PFSK-1 (cell line): ENCODE results near the gene PXDN.

Experiments
- FOXP2 ChIP-seq: optimal IDR thresholded peaks from 2 replicates; pipeline ENCODE3; 2011; ENCODE audit warnings: borderline replicate concordance, control low read depth, inconsistent platforms; ENCODE audit not compliant: insufficient read depth; ENCODE audit errors: extremely low read length, extremely low read depth
- POLR2AphosphoS5 ChIP-seq: IDR thresholded peaks from 2 replicates; pipeline ENCODE4 v1.6.1; 2012; ENCODE audit warnings: low read depth, mild to moderate bottlenecking, control low read depth, low read length, moderate library complexity
- SIN3A ChIP-seq: IDR thresholded peaks from 2 replicates; pipeline ENCODE4 v1.6.1; 2012; ENCODE audit warnings: mild to moderate bottlenecking, low read length, moderate library complexity, borderline replicate concordance; ENCODE audit not compliant: insufficient read depth
- TAF1 ChIP-seq: IDR thresholded peaks from 2 replicates; pipeline ENCODE4 v1.6.1; 2012; ENCODE audit warnings: low read length, control low read depth, borderline replicate concordance; ENCODE audit not compliant: insufficient read depth
- TF ChIP-seq, protein P1 (sequence below), 2 experiments: IDR thresholded peaks; 2 replicates each; pipeline versions ENCODE4 v1.6.1 to v1.8.0; 2011 to 2012; ENCODE audit warnings: low read depth in 2 of 2, low read length in 2 of 2, control low read depth in 1 of 2, inconsistent platforms in 1 of 2, mild to moderate bottlenecking in 1 of 2, moderate library complexity in 1 of 2; ENCODE audit not compliant: insufficient read depth in 1 of 2

Gene PXDN

GRCh38 chr2:1590596-1591460, 153.5 kb downstream of the PXDN start:
- TF ChIP-seq TAF1 (peak; percentile 20; the same call in 1 of the 2 replicates), SIN3A (no peak), FOXP2 (no peak), POLR2AphosphoS5 (no peak)
- TF ChIP-seq, protein P1, sequence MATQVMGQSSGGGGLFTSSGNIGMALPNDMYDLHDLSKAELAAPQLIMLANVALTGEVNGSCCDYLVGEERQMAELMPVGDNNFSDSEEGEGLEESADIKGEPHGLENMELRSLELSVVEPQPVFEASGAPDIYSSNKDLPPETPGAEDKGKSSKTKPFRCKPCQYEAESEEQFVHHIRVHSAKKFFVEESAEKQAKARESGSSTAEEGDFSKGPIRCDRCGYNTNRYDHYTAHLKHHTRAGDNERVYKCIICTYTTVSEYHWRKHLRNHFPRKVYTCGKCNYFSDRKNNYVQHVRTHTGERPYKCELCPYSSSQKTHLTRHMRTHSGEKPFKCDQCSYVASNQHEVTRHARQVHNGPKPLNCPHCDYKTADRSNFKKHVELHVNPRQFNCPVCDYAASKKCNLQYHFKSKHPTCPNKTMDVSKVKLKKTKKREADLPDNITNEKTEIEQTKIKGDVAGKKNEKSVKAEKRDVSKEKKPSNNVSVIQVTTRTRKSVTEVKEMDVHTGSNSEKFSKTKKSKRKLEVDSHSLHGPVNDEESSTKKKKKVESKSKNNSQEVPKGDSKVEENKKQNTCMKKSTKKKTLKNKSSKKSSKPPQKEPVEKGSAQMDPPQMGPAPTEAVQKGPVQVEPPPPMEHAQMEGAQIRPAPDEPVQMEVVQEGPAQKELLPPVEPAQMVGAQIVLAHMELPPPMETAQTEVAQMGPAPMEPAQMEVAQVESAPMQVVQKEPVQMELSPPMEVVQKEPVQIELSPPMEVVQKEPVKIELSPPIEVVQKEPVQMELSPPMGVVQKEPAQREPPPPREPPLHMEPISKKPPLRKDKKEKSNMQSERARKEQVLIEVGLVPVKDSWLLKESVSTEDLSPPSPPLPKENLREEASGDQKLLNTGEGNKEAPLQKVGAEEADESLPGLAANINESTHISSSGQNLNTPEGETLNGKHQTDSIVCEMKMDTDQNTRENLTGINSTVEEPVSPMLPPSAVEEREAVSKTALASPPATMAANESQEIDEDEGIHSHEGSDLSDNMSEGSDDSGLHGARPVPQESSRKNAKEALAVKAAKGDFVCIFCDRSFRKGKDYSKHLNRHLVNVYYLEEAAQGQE (IDR thresholded peaks at IDR 0.05; ENCODE audit: insufficient read depth in 1 of 2, low read depth in 2 of 2, low read length in 2 of 2) = no peak; a peak in 1 of 4 replicates

DNA sequence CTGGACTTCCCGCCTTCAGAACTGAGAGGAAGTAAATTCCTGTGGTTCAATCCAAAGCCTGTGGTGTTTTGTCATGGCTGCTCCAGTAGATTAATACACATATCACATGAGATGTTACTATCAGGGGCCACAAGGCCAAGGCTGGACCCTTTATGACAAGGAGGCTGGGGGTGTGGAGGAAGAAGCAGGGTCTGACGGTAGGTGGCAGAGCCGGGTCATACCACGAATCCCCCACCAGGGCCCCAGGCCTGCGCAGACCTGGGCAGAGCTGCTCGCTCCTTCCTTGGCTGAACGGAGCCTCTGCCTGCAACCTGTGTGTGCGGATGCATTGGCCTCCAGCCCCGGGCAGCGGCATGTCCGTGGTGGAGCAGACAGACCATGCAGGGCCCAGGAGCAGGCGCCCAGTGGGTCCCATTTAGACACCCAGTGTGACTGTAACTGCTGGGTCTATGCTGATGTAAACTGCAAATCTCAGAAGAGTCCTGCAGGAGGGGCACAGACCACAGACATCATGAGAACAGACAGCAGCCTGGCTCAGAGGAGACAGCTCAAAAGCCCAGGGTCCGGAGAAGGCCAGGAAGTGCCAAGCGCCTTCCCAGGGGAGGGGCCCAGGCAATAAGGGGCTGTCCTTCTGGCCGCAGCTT, 155.2 kb downstream of the PXDN start:
- no peak for TF ChIP-seq POLR2AphosphoS5

DNA sequence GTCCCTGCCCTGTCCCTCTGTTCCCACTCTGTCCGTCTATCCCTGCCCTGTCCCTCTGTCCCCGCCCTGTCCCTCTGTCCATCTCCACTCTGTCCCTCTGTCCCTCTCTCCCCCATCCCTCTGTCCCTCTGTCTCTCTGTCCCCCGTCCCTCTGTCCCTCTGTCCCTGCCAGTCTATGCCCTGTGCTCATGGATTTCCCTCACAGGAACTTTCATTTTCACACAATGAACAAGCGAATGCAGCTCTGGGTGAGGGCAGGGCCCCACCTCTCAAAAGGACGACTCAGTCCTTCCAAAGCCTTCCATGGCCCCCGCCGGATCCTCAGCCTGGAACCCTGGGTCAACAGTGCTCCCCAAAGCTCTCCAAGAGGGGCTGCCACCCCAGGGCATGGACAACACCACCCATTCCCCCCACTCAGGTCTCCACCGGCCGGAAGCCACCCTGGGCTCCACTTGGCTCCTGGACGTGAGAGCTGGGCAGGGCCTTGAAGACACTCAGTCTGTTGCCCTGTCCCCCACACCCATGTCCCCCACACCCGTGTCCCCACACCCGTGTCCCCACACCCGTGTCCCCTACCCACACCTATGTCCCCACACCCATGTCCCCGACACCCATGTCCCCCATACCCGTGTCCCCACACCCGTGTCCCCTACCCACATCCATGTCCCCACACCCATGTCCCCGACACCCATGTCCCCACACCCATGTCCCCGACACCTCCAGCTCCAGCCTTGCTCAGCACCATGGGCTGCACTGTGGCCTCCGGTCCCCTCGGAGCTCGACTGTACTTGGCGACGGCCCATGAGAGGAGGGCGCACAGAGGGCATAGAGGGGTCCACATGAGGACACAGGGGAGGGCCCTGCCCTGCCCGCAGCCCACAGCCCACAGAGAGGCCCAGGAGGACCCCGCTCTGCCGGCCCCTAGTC, 156.0 kb downstream of the PXDN start:
- no peak for TF ChIP-seq TAF1
- TF ChIP-seq POLR2AphosphoS5 = no peak
- TF ChIP-seq FOXP2 = no peak
- TF ChIP-seq, protein P1 (IDR thresholded peaks at IDR 0.05; ENCODE audit: insufficient read depth in 1 of 2, low read depth in 2 of 2, low read length in 2 of 2) = no peak
- no peak for TF ChIP-seq SIN3A

DNA sequence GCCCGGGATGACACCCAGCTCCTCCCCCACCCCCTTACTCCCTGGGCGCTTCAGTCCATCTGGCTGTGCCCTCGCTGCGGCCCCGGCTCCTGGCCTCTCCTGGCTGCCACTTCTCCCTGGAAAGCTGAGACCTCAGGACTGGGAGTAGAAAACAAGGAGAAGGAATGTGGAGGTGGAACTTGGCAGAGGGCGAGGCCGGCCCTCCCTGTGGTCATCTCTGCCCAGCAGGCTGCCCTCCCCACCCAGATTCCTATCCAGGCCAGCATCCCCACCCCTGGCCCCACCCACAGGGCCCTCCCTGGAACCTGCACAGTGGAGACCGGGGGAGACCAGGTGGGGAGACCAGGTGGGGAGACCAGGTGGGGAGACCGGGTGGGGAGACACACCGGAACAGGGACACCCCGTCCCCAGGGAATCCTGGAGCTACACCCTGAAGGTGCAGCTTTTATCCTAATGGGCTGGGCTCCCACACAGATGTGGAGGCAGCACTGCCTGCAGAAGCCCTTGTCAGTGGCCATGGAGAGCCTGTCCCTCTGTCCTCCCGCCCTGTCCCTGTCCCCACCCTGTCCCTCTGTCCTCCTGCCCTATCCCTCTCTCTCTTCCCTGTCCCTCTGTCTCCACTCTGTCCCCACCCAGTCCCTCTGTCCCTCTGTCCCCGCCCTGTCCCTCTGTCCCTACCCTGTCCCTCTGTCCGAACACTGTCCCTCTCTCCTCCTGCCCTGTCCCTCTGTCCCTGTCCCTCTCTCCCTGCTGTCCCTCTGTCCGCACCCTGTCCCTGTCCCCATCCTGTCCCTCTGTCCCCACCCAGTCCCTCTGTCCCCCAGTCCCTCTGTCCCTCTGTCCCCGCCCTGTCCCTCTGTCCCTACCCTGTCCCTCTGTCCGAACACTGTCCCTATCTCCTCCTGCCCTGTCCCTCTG, 157.1 kb downstream of the PXDN start:
- no peak for TF ChIP-seq SIN3A
- no peak for TF ChIP-seq POLR2AphosphoS5
- TF ChIP-seq, protein P1 (IDR thresholded peaks at IDR 0.05; ENCODE audit: insufficient read depth in 1 of 2, low read depth in 2 of 2, low read length in 2 of 2) = no peak

DNA sequence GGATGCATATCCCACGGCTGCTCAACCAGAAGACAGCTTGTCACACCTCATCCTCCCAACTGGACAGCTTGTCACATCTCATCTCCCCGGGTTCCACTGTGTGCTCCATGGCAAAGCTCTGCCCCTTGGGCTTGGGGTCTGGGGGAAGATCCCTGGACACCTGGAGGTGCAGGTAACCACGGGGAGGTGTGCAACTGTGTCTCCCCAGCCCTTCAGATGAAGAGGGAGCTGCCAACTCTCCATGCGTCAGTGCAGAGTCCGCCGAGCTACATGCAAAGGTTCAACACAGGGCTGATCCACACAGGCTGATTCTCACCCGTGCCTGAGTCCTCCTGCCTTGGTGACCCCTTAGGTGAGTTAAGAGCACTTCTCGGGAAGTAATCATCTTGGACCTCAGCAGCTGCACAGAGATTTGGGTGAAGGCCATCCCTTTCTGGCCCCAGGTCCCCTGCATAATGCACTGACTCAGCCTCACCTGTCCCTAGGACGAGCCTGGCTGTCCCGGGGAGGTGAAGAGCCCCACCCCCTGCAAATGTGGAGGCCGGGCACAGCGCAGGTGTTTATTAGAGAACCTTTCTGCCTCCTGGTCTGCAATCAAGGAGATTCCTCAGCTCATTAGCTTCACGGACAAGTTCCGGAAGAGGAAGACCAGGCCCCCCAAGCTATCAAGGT, 157.9 kb downstream of the PXDN start:
- TF ChIP-seq FOXP2 (no peak), TAF1 (no peak), SIN3A (no peak), POLR2AphosphoS5 (no peak)
- TF ChIP-seq, protein P1 (IDR thresholded peaks at IDR 0.05; ENCODE audit: insufficient read depth in 1 of 2, low read depth in 2 of 2, low read length in 2 of 2) = no peak
